ENCODE measurements around the gene RIMS4.

Gene RIMS4

DNA sequence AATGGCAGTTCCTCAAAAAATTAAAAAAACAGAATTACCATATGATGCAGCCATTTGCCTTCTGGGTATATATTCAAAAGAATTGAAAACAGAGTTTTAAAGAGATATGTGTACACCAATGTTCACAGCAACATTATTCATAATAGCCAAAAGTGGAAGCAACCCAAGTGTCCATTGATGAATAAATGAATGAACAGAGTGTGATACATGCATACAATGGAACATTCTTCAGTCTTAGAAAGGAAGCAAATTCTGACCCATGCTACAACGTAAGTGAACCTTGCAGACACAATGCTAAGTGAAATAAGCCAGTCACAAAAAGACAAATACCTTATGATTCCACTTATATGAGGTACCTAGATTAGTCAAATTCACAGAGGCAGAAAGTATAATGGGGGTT, 40.5 kb upstream of the RIMS4 start:
- DNase-seq = no peak
- H3K27me3 ChIP-seq (replicated peaks) = no peaks in the 10 kb centered on the region
- no peaks in the 10 kb centered on the region for H3K36me3 ChIP-seq (replicated peaks)
- H3K4me3 ChIP-seq (ENCODE audit: low read depth, low read length) = no peak overlapping the region
- no peak overlapping the region for H3K27ac ChIP-seq
- in situ Hi-C loops (cut with HindIII; ENCODE audit: low pct_ligation_motif_present, low sequenced_read_pairs) = no loop called here
- TF ChIP-seq, protein P1, sequence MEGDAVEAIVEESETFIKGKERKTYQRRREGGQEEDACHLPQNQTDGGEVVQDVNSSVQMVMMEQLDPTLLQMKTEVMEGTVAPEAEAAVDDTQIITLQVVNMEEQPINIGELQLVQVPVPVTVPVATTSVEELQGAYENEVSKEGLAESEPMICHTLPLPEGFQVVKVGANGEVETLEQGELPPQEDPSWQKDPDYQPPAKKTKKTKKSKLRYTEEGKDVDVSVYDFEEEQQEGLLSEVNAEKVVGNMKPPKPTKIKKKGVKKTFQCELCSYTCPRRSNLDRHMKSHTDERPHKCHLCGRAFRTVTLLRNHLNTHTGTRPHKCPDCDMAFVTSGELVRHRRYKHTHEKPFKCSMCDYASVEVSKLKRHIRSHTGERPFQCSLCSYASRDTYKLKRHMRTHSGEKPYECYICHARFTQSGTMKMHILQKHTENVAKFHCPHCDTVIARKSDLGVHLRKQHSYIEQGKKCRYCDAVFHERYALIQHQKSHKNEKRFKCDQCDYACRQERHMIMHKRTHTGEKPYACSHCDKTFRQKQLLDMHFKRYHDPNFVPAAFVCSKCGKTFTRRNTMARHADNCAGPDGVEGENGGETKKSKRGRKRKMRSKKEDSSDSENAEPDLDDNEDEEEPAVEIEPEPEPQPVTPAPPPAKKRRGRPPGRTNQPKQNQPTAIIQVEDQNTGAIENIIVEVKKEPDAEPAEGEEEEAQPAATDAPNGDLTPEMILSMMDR (IDR thresholded peaks at IDR 0.05; ENCODE audit: low read depth, low read length, missing control alignments) = no peak

DNA sequence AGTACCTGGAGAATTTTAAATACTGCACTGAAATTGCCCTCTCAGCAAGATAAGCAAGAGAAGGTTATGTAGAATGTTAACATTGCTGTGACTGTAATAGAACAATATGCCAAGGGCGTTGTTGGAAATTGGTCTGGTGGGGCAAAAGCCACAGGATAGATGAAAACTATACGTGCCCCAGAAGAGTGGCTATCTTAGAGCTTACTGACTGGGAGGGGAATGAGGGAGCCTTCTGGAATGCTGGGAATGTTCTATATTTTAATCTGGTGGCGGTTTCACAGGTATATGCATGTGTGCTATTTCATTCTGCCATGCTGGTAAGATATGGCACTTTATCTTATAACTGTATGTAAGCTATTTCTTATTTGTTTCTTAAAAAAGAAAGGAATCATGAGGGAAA, 39.9 kb upstream of the RIMS4 start:
- H3K4me3 ChIP-seq (ENCODE audit: low read depth, low read length) = no peak overlapping the region
- no peak overlapping the region for H3K27ac ChIP-seq
- in situ Hi-C loops (cut with HindIII; ENCODE audit: low pct_ligation_motif_present, low sequenced_read_pairs) = no loop called here
- TF ChIP-seq, protein P1 (IDR thresholded peaks at IDR 0.05; ENCODE audit: low read depth, low read length, missing control alignments) = no peak
- H3K36me3 ChIP-seq (replicated peaks) = no peaks in the 10 kb centered on the region
- DNase-seq = no peak
- no peaks in the 10 kb centered on the region for H3K27me3 ChIP-seq (replicated peaks)

DNA sequence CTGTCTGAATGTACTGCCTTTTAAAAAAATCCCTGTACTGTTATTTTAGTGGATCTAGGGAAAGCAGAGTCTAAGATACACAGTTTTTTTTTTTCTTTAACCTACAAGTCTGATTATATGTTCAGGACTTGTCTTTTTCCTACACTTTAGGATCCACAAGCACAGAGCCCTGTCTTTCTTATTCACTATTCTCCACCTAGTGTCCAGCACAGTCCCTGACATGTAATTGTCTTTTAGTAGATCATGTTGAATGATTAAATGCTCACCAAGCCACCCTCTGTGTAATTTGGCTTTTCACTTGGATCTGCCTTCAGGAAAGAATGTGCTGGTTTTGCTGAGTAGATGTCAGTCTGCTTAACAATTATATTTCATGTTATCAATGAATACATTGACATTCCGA, 39.4 kb upstream of the RIMS4 start:
- H3K27ac ChIP-seq = no peak overlapping the region
- in situ Hi-C loops (cut with HindIII; ENCODE audit: low pct_ligation_motif_present, low sequenced_read_pairs) = no loop called here
- no peaks in the 10 kb centered on the region for H3K27me3 ChIP-seq (replicated peaks)

DNA sequence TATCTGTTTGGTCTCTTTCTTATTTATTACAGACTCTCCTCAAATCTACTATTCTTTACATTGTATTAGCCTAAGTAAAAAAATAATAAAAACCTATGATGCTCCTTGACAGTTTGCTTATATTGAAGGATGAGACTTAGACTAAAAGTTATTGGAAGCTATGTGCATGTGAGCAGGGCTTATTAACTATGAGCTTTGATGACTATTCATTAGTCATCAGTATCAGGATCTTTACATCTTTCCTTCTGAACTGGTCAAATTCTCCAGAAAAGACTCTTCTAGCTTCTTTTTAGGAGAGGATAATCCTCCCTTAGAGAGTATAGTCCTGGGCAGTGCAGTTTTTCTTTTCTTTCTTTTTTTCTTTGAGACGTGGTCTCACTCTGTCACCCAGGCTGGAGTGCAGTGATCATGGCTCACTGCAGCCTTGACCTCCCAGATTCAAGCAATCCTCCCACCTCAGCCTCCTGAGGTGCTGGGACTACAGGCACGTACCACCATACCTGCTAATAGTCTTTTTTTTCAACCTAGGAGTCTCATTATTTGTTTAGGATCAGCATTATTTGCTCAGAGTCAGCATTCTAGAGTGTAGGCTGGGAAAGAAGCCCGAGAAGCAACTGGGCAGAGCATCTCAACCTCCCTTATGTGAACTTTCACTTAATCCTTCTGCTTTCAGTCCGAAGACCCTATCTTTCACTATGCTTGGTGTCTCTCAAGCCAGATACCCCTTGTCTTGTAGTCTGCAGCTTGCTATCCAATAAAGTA, 38.1 kb upstream of the RIMS4 start:
- TF ChIP-seq, protein P1 (IDR thresholded peaks at IDR 0.05; ENCODE audit: low read depth, low read length, missing control alignments) = no peak
- DNase-seq = no peak
- Histone ChIP-seq H3K36me3 (replicated peaks) (no peaks in the 10 kb centered on the region), H3K27me3 (replicated peaks) (no peaks in the 10 kb centered on the region), H3K27ac (no peak overlapping the region), H3K4me3 (ENCODE audit: low read depth, low read length) (no peak overlapping the region)
- in situ Hi-C loops (cut with HindIII; ENCODE audit: low pct_ligation_motif_present, low sequenced_read_pairs) = no loop called here

More for the DNA sequence above, 39.4 kb upstream of the RIMS4 start:
- no peaks in the 10 kb centered on the region for H3K36me3 ChIP-seq (replicated peaks)
- no peak for DNase-seq
- TF ChIP-seq, protein P1 (IDR thresholded peaks at IDR 0.05; ENCODE audit: low read depth, low read length, missing control alignments) = no peak
- no peak overlapping the region for H3K4me3 ChIP-seq (ENCODE audit: low read depth, low read length)

DNA sequence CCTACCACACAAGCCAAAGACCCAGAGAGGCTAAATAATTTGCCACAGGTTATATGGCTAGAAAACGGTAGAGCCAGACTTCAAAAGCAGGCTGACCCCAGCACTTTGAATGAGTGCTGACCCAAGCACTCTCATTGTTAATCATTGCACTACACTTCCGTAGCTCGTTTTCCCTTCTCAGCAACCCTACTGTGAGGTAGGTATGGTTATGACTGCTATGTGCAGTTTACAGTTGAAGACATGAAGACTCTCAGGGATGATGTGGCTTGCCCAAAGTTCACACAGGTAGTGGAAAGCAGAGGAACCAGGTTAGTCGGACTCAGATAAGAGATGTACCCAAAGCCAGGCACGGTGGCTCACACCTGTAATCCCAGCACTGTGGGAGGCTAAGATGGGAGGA, 33.5 kb upstream of the RIMS4 start:
- Histone ChIP-seq H3K27me3 (replicated peaks) (no peaks in the 10 kb centered on the region), H3K36me3 (replicated peaks) (no peaks in the 10 kb centered on the region), H3K27ac (no peak overlapping the region), H3K4me3 (ENCODE audit: low read depth, low read length) (no peak overlapping the region)
- TF ChIP-seq, protein P1 (IDR thresholded peaks at IDR 0.05; ENCODE audit: low read depth, low read length, missing control alignments) = no peak
- no peak for DNase-seq
- in situ Hi-C loops (cut with HindIII; ENCODE audit: low pct_ligation_motif_present, low sequenced_read_pairs) = no loop called here

DNA sequence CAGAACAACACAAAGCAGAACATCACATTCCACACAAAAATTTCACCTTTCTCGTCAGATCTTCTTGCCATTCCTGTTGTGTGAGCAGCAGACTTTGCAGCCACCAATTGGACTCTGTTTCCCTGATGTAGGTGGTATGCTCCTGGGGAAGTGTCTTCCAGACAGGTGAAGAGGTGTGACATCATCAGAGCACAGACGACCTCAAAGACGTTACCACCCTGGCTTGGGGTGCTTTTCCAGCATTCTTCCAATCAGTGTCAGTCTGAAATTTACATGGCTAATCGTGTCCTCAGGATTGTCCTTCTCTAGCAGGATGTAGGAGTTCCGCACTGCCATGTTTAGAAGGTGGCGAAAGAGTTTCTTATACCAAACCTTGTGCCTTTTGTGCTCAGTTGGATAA, 31.6 kb upstream of the RIMS4 start:
- TF ChIP-seq, protein P1 (IDR thresholded peaks at IDR 0.05; ENCODE audit: low read depth, low read length, missing control alignments) = no peak
- in situ Hi-C loops (cut with HindIII; ENCODE audit: low pct_ligation_motif_present, low sequenced_read_pairs) = no loop called here
- Histone ChIP-seq H3K27ac (no peak overlapping the region), H3K27me3 (replicated peaks) (no peaks in the 10 kb centered on the region), H3K36me3 (replicated peaks) (no peaks in the 10 kb centered on the region), H3K4me3 (ENCODE audit: low read depth, low read length) (no peak overlapping the region)
- no peak for DNase-seq

All from brain microvascular endothelial cell (primary cell).